PC-9 (cell line): ENCODE results near the gene JAGN1.

ENCODE experiments used
- CTCF ChIP-seq: fragments of 200-600 bp; sonication (generic); conservative IDR thresholded peaks from 2 replicates; pipeline ENCODE4 v1.6.1; 2017; ENCODE audit warnings: mixed run types, antibody characterized with exemption, mild to moderate bottlenecking, moderate library complexity
- EZH2 ChIP-seq: fragments of 200-600 bp; sonication (generic); IDR thresholded peaks from 2 replicates; pipeline ENCODE4 v1.8.0; 2017; ENCODE audit warnings: antibody characterized with exemption, low read depth

DNA sequence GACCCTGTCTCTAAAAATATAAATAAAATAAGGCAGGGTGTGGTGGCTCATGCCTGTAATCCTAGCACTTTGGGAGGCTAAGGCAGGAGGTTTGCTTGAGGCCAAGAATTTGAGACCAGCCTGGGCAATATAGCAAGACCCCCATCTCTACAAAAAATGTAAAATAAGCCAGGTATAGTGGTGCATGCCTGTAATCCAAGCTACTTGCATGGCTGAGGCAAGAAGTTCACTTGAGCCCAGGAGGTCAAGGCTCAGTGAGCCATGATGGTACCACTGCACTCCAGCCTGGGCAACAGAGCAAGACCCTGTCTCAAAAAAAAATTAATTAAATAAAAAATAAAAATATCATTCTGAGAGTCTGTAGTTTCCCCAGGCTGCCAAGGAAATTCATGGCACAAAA, 4.1 kb upstream of the JAGN1 start:
- no peak for TF ChIP-seq CTCF
- TF ChIP-seq EZH2: no peak
